Prostate gland (tissue), 2 donors: ENCODE results near the gene ARHGEF39.

Experiments used
- POLR2A ChIP-seq: fragments of 450-650 bp; IDR thresholded peaks from one replicate; pipeline ENCODE4 v1.6.1; 2016; ENCODE audit warnings: antibody characterized with exemption, mild to moderate bottlenecking
- TF ChIP-seq, protein P1 (sequence below), 4 experiments: fragments of 200-600 bp in 2 of 4; fragments of 450-650 bp in 2 of 4; sonication (generic) in 2 of 4; IDR thresholded peaks; 1 replicate in 3 of 4; 2 replicates in 1 of 4; pipeline ENCODE4 v1.5.1; 2016 to 2019; ENCODE audit warnings: antibody characterized with exemption in 4 of 4, mild to moderate bottlenecking in 2 of 4, moderate library complexity in 2 of 4

DNA sequence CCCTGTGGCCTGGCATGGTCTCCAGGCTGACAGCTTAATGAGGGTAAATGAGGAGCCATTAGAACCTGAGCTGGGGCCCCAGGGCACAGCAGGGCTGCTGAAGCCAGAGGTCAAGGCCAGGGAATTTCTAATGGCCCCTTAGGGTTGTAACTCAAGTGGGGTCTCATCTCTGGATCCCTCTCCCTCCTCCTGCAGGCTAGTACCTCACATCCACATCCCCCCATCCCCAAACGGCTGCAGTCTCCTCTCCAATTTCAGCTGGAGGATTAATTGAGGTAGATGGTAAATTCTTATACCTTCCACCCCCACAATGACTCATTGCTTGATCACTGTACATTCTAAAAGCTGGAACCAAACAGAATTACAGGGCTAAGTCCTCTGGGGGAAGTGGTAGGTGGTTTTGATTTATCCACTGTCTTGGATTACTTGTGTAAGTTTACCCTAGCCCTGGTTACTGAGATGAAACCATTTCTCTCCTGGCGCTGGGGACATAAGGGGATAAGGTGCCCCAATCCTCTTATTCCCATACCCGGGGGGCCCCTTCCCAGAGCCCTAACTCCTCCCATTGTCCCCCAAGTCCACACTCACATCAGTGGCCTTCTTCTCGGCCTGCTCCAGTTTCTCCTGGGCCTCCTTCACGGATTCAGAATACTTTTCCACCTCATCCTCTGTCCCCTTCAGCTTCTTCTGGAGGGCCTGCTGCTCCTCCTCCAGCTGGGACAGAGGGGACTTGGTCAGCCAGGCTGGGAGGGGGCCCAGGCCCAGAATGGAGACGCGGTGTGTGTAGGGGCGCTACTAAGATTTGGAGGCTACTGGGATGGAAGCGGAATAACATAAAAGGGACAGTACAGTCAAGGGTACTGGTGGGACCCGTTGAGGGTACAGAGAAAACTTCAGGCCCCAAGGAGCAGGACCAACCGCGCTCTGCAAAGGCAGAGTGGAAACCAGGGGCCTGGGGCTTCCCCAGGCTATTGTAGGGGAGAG is 23.9 kb upstream of the ARHGEF39 start:
- no peak for TF ChIP-seq POLR2A
- TF ChIP-seq, protein P1, sequence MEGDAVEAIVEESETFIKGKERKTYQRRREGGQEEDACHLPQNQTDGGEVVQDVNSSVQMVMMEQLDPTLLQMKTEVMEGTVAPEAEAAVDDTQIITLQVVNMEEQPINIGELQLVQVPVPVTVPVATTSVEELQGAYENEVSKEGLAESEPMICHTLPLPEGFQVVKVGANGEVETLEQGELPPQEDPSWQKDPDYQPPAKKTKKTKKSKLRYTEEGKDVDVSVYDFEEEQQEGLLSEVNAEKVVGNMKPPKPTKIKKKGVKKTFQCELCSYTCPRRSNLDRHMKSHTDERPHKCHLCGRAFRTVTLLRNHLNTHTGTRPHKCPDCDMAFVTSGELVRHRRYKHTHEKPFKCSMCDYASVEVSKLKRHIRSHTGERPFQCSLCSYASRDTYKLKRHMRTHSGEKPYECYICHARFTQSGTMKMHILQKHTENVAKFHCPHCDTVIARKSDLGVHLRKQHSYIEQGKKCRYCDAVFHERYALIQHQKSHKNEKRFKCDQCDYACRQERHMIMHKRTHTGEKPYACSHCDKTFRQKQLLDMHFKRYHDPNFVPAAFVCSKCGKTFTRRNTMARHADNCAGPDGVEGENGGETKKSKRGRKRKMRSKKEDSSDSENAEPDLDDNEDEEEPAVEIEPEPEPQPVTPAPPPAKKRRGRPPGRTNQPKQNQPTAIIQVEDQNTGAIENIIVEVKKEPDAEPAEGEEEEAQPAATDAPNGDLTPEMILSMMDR (IDR thresholded peaks at IDR 0.05) = no peak
